GM12878 (cell line): ENCODE data around the gene MBOAT2. TPM values are rescaled to one million over a fixed set of nuclear protein-coding genes. Genes with fewer than 3 reads are reported as not detected.

Source experiments
- ATAC-seq: fragments of 200-7000 bp; cut with Tn5 transposase; 3 replicates; pipeline ENCODE4 v1.9.1; 2020; ENCODE audit warnings: mild to moderate bottlenecking, moderate library complexity
- BruUV-seq: library from RNA; stranded (reverse); fragments of 400-500 nt; replicated peaks from 2 replicates; lab custom pipeline; 2021; lab: Mats Ljungman, UMichigan
- CTCF ChIA-PET: fragments of 300-600 bp; sonication (Branson Sonifier 250); formaldehyde crosslinking; extraction: SDS; loops from one replicate; lab custom pipeline; 2021; ENCODE audit warnings: inconsistent platforms; lab: Yijun Ruan, JAX
- POLR2A ChIA-PET: fragments of 350-600 bp; formaldehyde crosslinking; extraction: SDS; loops from one replicate; lab custom pipeline; 2021; ENCODE audit warnings: inconsistent platforms; lab: Charles Lee
- RAD21 ChIA-PET: fragments of 300-600 bp; sonication (Branson Sonifier 250); formaldehyde crosslinking; loops from one replicate; lab custom pipeline; 2023; ENCODE audit warnings: antibody characterized with exemption; ENCODE audit not compliant: unreplicated experiment; lab: Charles Lee
- SMC1A ChIA-PET: fragments of 300-600 bp; sonication (Branson Sonifier 250); formaldehyde crosslinking; loops from one replicate; lab custom pipeline; 2023; ENCODE audit not compliant: unreplicated experiment, uncharacterized antibody; lab: Charles Lee
- DNase-seq: peaks from one replicate; pipeline ENCODE4 v3.0.0-alpha.2; 2011; ENCODE audit warnings: low read depth, low spot score
- FAIRE-seq: peaks from 3 replicates; lab custom pipeline; 2011; peaks lifted over from hg19 to GRCh38; lab: Jason Lieb, UNC
- H2AFZ ChIP-seq: 2 replicates; pipeline ENCODE4 v1.6.0; 2011; ENCODE audit warnings: low read depth, low read length, control low read depth; ENCODE audit not compliant: control insufficient read depth
- H3K27ac ChIP-seq: 2 replicates; pipeline ENCODE4 v1.5.1; 2011; ENCODE audit warnings: control low read depth; ENCODE audit not compliant: control insufficient read depth, insufficient read depth
- H3K27me3 ChIP-seq, 2 experiments: replicated peaks in 1 of 2; 2 replicates each; pipeline versions ENCODE4 v1.6.0 to v1.6.1; 2011; ENCODE audit warnings: low read length in 1 of 2; ENCODE audit not compliant: control insufficient read depth in 2 of 2, insufficient read depth in 2 of 2
- H3K36me3 ChIP-seq, 2 experiments: 2 replicates each; pipeline ENCODE4 v1.5.1; 2011; ENCODE audit warnings: low read length in 1 of 2; ENCODE audit not compliant: control insufficient read depth in 2 of 2, insufficient read depth in 2 of 2
- H3K4me1 ChIP-seq: 2 replicates; pipeline ENCODE4 v1.6.1; 2011; ENCODE audit warnings: mild to moderate bottlenecking, low read length, moderate library complexity, mixed read lengths; ENCODE audit not compliant: control insufficient read depth, insufficient read depth
- H3K4me2 ChIP-seq: 2 replicates; pipeline ENCODE4 v1.6.0; 2011; ENCODE audit warnings: control low read depth; ENCODE audit not compliant: control insufficient read depth, insufficient read depth
- H3K4me3 ChIP-seq: fragments of 200-600 bp; sonication (generic); 2 replicates; pipeline ENCODE4 v1.5.1; 2016
- H3K79me2 ChIP-seq: 2 replicates; pipeline ENCODE4 v1.6.0; 2011; ENCODE audit warnings: low read length; ENCODE audit not compliant: control insufficient read depth, insufficient read depth
- H3K9ac ChIP-seq: 2 replicates; pipeline ENCODE4 v1.8.0; 2011; ENCODE audit warnings: low read length, control low read depth, mixed read lengths; ENCODE audit not compliant: control insufficient read depth, insufficient read depth
- H3K9me3 ChIP-seq: replicated peaks from 3 replicates; pipeline ENCODE4 v1.5.1; 2011; ENCODE audit warnings: mild to moderate bottlenecking, low read length; ENCODE audit not compliant: control insufficient read depth, insufficient read depth
- H4K20me1 ChIP-seq: 2 replicates; pipeline ENCODE4 v1.6.0; 2011; ENCODE audit not compliant: control insufficient read depth, insufficient read depth
- CEBPB ChIP-seq, 2 experiments: fragments of 150-350 bp in 1 of 2; IDR thresholded peaks; 2 replicates each; pipeline ENCODE4 v1.6.1; 2012 to 2014; ENCODE audit warnings: low read depth in 2 of 2, low read length in 2 of 2, borderline replicate concordance in 1 of 2, inconsistent platforms in 1 of 2
- HDAC2 ChIP-seq: fragments of 200-600 bp; sonication (generic); IDR thresholded peaks from 2 replicates; pipeline ENCODE4 v1.6.1; 2017
- MXI1 ChIP-seq: fragments of 150-350 bp; IDR thresholded peaks from 2 replicates; pipeline ENCODE4 v1.6.1; 2011; ENCODE audit warnings: low read depth, mild to moderate bottlenecking, inconsistent platforms, low read length, improper control_type of control experiment
- RCOR1 ChIP-seq: conservative IDR thresholded peaks from 2 replicates; pipeline ENCODE4 v1.6.1; 2012; ENCODE audit warnings: low read depth, low read length, improper control_type of control experiment
- ZNF24 ChIP-seq: fragments of 450-650 bp; IDR thresholded peaks from 2 replicates; pipeline ENCODE4 v1.6.1; 2017; ENCODE audit warnings: antibody characterized with exemption, mild to moderate bottlenecking
- WGBS: methylation state at CpG from one replicate; pipeline ENCODE4 v1.1.6; 2016; ENCODE audit warnings: low lambda C conversion rate; ENCODE audit not compliant: insufficient replicate concordance, insufficient coverage; ENCODE audit errors: missing lambda C conversion rate; 5-methylcytosine and 5-hydroxymethylcytosine counted together
- in situ Hi-C: fragments of 300-500 bp; cut with MboI; formaldehyde crosslinking; loops from 9 replicates; pipeline ENCODE4 v1.14.3; 2018; ENCODE audit warnings: mixed read lengths
- intact Hi-C: fragments of 100-400 bp; cut with micrococcal nuclease; formaldehyde crosslinking; loops from one replicate; pipeline ENCODE4 v1.14.2; 2022; ENCODE audit not compliant: unreplicated experiment
- polyA plus RNA-seq, 11 experiments: library from polyadenylated mRNA; depleted of rRNA in 4 of 11; unstranded in 6 of 11; stranded (reverse) in 5 of 11; fragments of >200 nt; fragmentation: Nextera tagmentation in 4 of 11; fragmentation: Illumina TruSeq in 1 of 11; extraction: Ambion mirVana in 4 of 11; extraction: Trizol in 1 of 11; gene quantifications; 1 replicate in 1 of 11; 2 replicates in 10 of 11; pipeline versions ENCODE4 v1.2.1 to v1.2.3, GENCODE V29; 2011 to 2016; ENCODE audit warnings: inconsistent platforms in 2 of 11, missing spikeins in 2 of 11, low read depth in 1 of 11
- total RNA-seq, 4 experiments: library from RNA; depleted of rRNA in 3 of 4; stranded (reverse); fragments of >200 nt in 3 of 4; fragmentation: Illumina TruSeq in 1 of 4; extraction: Trizol in 1 of 4; gene quantifications; 2 replicates each; pipeline versions ENCODE4 v1.2.1 to v1.2.3, GENCODE V29; 2013 to 2021
- TF ChIP-seq, protein P1 (sequence below): fragments of 450-650 bp; formaldehyde crosslinking; IDR thresholded peaks from 2 replicates; pipeline ENCODE4 v1.5.0; 2022; ENCODE audit warnings: mild to moderate bottlenecking, missing genetic modification characterization
- TF ChIP-seq, protein P2 (sequence below): fragments of 450-650 bp; IDR thresholded peaks from 2 replicates; pipeline ENCODE4 v1.6.1; 2017; ENCODE audit warnings: low read depth, mild to moderate bottlenecking, moderate library complexity
- TF ChIP-seq, protein P3 (sequence below): fragments of 450-650 bp; IDR thresholded peaks from 2 replicates; pipeline ENCODE4 v1.6.1; 2016; ENCODE audit warnings: mild to moderate bottlenecking
- TF ChIP-seq, protein P4 (sequence below): fragments of 450-650 bp; IDR thresholded peaks from 2 replicates; pipeline ENCODE4 v1.6.1; 2014; ENCODE audit warnings: mild to moderate bottlenecking
- TF ChIP-seq, protein P5 (sequence below): fragments of 450-650 bp; formaldehyde crosslinking; IDR thresholded peaks from 2 replicates; pipeline ENCODE4 v1.4.0; 2020; ENCODE audit warnings: mild to moderate bottlenecking, moderate library complexity

The MBOAT2 gene
- total and polyA plus RNA-seq, 10 of the 15 experiments (the other 5 are each of a cell fraction or from before 2014, with no cell fraction given): 0.08 to 40.6 (median 1.8) TPM

DNA sequence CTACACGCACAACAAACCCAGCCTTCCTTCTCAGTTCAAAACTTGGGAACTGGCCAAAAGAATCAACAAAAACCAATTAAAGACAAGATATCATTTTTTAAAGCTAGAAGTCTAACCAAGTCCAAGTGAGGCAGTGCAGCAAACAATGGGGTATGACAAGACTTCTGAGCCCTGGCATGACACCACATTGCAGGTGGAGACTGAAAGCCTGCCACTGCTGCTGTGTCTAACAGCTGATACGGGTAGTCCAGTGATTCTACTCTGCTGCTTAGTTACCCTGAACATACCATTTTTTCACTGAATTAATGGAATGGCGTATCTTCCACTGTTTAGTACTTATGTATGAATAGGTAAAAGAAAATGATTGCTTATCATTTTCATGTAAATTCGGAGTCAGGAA lies 118.7 kb downstream of the MBOAT2 start:
- H3K27ac ChIP-seq: no peak overlapping the region
- RAD21 ChIA-PET: no interaction called here
- no peaks in the 10 kb centered on the region for H3K36me3 ChIP-seq
- SMC1A ChIA-PET: interaction anchor here (1.0 to 1.6 kb wide), 3 partner anchors 11 to 101 kb away, joined by 3 to 5 read pairs (median 4); no protein-coding TSS in a partner anchor
- DNase-seq (no peak), ATAC-seq (no peak), FAIRE-seq (no peak)
- TF ChIP-seq, protein P1, sequence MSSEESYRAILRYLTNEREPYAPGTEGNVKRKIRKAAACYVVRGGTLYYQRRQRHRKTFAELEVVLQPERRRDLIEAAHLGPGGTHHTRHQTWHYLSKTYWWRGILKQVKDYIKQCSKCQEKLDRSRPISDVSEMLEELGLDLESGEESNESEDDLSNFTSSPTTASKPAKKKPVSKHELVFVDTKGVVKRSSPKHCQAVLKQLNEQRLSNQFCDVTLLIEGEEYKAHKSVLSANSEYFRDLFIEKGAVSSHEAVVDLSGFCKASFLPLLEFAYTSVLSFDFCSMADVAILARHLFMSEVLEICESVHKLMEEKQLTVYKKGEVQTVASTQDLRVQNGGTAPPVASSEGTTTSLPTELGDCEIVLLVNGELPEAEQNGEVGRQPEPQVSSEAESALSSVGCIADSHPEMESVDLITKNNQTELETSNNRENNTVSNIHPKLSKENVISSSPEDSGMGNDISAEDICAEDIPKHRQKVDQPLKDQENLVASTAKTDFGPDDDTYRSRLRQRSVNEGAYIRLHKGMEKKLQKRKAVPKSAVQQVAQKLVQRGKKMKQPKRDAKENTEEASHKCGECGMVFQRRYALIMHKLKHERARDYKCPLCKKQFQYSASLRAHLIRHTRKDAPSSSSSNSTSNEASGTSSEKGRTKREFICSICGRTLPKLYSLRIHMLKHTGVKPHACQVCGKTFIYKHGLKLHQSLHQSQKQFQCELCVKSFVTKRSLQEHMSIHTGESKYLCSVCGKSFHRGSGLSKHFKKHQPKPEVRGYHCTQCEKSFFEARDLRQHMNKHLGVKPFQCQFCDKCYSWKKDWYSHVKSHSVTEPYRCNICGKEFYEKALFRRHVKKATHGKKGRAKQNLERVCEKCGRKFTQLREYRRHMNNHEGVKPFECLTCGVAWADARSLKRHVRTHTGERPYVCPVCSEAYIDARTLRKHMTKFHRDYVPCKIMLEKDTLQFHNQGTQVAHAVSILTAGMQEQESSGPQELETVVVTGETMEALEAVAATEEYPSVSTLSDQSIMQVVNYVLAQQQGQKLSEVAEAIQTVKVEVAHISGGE (CRISPR knock-in tag): no peak
- TF ChIP-seq, protein P2, sequence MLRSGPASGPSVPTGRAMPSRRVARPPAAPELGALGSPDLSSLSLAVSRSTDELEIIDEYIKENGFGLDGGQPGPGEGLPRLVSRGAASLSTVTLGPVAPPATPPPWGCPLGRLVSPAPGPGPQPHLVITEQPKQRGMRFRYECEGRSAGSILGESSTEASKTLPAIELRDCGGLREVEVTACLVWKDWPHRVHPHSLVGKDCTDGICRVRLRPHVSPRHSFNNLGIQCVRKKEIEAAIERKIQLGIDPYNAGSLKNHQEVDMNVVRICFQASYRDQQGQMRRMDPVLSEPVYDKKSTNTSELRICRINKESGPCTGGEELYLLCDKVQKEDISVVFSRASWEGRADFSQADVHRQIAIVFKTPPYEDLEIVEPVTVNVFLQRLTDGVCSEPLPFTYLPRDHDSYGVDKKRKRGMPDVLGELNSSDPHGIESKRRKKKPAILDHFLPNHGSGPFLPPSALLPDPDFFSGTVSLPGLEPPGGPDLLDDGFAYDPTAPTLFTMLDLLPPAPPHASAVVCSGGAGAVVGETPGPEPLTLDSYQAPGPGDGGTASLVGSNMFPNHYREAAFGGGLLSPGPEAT: no peak
- TF ChIP-seq HDAC2 (no peak), CEBPB (IDR thresholded peaks at IDR 0.05; ENCODE audit: borderline replicate concordance in 1 of 2, low read depth in 2 of 2, low read length in 2 of 2) (no peak), MXI1 (no peak), ZNF24 (no peak), RCOR1 (no peak)
- TF ChIP-seq, protein P3, sequence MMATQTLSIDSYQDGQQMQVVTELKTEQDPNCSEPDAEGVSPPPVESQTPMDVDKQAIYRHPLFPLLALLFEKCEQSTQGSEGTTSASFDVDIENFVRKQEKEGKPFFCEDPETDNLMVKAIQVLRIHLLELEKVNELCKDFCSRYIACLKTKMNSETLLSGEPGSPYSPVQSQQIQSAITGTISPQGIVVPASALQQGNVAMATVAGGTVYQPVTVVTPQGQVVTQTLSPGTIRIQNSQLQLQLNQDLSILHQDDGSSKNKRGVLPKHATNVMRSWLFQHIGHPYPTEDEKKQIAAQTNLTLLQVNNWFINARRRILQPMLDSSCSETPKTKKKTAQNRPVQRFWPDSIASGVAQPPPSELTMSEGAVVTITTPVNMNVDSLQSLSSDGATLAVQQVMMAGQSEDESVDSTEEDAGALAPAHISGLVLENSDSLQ: no peak
- TF ChIP-seq, protein P4, sequence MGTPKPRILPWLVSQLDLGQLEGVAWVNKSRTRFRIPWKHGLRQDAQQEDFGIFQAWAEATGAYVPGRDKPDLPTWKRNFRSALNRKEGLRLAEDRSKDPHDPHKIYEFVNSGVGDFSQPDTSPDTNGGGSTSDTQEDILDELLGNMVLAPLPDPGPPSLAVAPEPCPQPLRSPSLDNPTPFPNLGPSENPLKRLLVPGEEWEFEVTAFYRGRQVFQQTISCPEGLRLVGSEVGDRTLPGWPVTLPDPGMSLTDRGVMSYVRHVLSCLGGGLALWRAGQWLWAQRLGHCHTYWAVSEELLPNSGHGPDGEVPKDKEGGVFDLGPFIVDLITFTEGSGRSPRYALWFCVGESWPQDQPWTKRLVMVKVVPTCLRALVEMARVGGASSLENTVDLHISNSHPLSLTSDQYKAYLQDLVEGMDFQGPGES: no peak
- TF ChIP-seq, protein P5, sequence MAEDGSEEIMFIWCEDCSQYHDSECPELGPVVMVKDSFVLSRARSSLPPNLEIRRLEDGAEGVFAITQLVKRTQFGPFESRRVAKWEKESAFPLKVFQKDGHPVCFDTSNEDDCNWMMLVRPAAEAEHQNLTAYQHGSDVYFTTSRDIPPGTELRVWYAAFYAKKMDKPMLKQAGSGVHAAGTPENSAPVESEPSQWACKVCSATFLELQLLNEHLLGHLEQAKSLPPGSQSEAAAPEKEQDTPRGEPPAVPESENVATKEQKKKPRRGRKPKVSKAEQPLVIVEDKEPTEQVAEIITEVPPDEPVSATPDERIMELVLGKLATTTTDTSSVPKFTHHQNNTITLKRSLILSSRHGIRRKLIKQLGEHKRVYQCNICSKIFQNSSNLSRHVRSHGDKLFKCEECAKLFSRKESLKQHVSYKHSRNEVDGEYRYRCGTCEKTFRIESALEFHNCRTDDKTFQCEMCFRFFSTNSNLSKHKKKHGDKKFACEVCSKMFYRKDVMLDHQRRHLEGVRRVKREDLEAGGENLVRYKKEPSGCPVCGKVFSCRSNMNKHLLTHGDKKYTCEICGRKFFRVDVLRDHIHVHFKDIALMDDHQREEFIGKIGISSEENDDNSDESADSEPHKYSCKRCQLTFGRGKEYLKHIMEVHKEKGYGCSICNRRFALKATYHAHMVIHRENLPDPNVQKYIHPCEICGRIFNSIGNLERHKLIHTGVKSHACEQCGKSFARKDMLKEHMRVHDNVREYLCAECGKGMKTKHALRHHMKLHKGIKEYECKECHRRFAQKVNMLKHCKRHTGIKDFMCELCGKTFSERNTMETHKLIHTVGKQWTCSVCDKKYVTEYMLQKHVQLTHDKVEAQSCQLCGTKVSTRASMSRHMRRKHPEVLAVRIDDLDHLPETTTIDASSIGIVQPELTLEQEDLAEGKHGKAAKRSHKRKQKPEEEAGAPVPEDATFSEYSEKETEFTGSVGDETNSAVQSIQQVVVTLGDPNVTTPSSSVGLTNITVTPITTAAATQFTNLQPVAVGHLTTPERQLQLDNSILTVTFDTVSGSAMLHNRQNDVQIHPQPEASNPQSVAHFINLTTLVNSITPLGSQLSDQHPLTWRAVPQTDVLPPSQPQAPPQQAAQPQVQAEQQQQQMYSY (CRISPR knock-in tag): no peak
- H2AFZ ChIP-seq: no peak overlapping the region
- no peaks in the 10 kb centered on the region for H3K79me2 ChIP-seq
- intact Hi-C loops: no loop called here
- no peaks in the 10 kb centered on the region for H3K4me1 ChIP-seq
- POLR2A ChIA-PET: interaction anchor here (0.6 kb wide), 1 partner anchor 101 kb away, joined by 3 read pairs; no protein-coding TSS in a partner anchor
- H3K27me3 ChIP-seq: no peaks in the 10 kb centered on the region
- in situ Hi-C loops: no loop called here
- H3K4me3 ChIP-seq: no peak overlapping the region
- CTCF ChIA-PET: interaction anchor here (0.8 to 1.7 kb wide), 2 partner anchors 11 to 16 kb away, joined by 3 to 9 read pairs; no protein-coding TSS in a partner anchor
- no TSS peak for BruUV-seq
- 62% methylated on average over 4 of the region's 4 CpGs for WGBS
- no peak overlapping the region for H3K9ac ChIP-seq
- no peaks in the 10 kb centered on the region for H3K9me3 ChIP-seq
- no peak overlapping the region for H3K4me2 ChIP-seq
- H4K20me1 ChIP-seq: no peaks in the 10 kb centered on the region
